Stomach (tissue), 4 donors: ENCODE results near the gene ELN.

Experiments used
- CTCF ChIP-seq, 7 experiments: fragments of 450-650 bp in 4 of 7; fragments of 200-600 bp in 3 of 7; sonication (generic) in 3 of 7; IDR thresholded peaks; one replicate each; pipeline ENCODE4 v1.5.1; 2016 to 2019; ENCODE audit warnings: antibody characterized with exemption in 7 of 7, control low read depth in 2 of 7, mild to moderate bottlenecking in 1 of 7
- EP300 ChIP-seq: sonication (generic); formaldehyde crosslinking; IDR thresholded peaks from one replicate; pipeline ENCODE4 v1.6.1; 2017; ENCODE audit warnings: antibody characterized with exemption
- POLR2A ChIP-seq, 4 donors: fragments of 450-650 bp; IDR thresholded peaks; one replicate each; pipeline ENCODE4 v1.6.1; 2016; ENCODE audit warnings: antibody characterized with exemption in 4 of 4, control low read depth in 2 of 4, mild to moderate bottlenecking in 1 of 4, moderate library complexity in 1 of 4

- TF ChIP-seq POLR2A (IDR thresholded peaks at IDR 0.05) = no peak
- no peak for TF ChIP-seq CTCF (IDR thresholded peaks at IDR 0.05)
- no peak for TF ChIP-seq EP300
These were observed 5.5 kb upstream of the ELN start for GRCh38 chr7:74022507-74022906.
